Panc1 (cell line): ENCODE data around the gene CREBBP. TPM values are rescaled to one million over a fixed set of nuclear protein-coding genes. Genes with fewer than 3 reads are reported as not detected.

Source experiments
- ATAC-seq: fragments of 200-7000 bp; cut with Tn5 transposase; 2 replicates; pipeline ENCODE4 v1.9.1; 2020; ENCODE audit warnings: mild to moderate bottlenecking, moderate library complexity
- BruUV-seq: library from RNA; stranded (reverse); fragments of 400-500 nt; replicated peaks from 2 replicates; lab custom pipeline; 2021; lab: Mats Ljungman, UMichigan
- CTCF ChIA-PET: fragments of 300-600 bp; sonication (Branson Sonifier 250); formaldehyde crosslinking; loops from one replicate; lab custom pipeline; 2022; ENCODE audit warnings: antibody characterized with exemption; lab: Charles Lee
- POLR2A ChIA-PET: fragments of 300-600 bp; sonication (Branson Sonifier 250); formaldehyde crosslinking; loops from one replicate; lab custom pipeline; 2022; ENCODE audit warnings: antibody characterized with exemption; lab: Charles Lee
- DNase-seq: peaks from one replicate; pipeline ENCODE4 v3.0.0-alpha.2; 2010; ENCODE audit warnings: low read depth, low spot score
- H3K27ac ChIP-seq: 2 replicates; pipeline ENCODE4 v1.5.1; 2011; ENCODE audit warnings: mild to moderate bottlenecking, low read length, inconsistent platforms
- H3K27me3 ChIP-seq: fragments of 200-500 bp; sonication (Bioruptor generic); 2 replicates; pipeline ENCODE4 v1.6.0; 2014; ENCODE audit warnings: low read length, inconsistent platforms; ENCODE audit not compliant: control insufficient read depth, insufficient read depth
- H3K36me3 ChIP-seq: fragments of 200-500 bp; sonication (Bioruptor generic); 2 replicates; pipeline ENCODE4 v1.5.1; 2014; ENCODE audit warnings: inconsistent platforms, mild to moderate bottlenecking, low read length, moderate library complexity; ENCODE audit not compliant: control insufficient read depth, insufficient read depth
- H3K4me1 ChIP-seq: 2 replicates; pipeline ENCODE4 v1.5.1; 2011; ENCODE audit warnings: inconsistent platforms, mild to moderate bottlenecking, low read length, moderate library complexity; ENCODE audit not compliant: control insufficient read depth, insufficient read depth
- H3K4me3 ChIP-seq, 2 experiments: 2 replicates each; pipeline ENCODE4 v1.5.1; 2011 to 2012; ENCODE audit warnings: low read depth in 2 of 2, low read length in 2 of 2, mild to moderate bottlenecking in 2 of 2, inconsistent platforms in 1 of 2, moderate library complexity in 1 of 2
- H3K9me3 ChIP-seq: fragments of 200-500 bp; sonication (Bioruptor generic); 2 replicates; pipeline ENCODE4 v1.5.1; 2014; ENCODE audit warnings: low read depth, mild to moderate bottlenecking, inconsistent platforms, low read length, moderate library complexity; ENCODE audit not compliant: control insufficient read depth, insufficient read depth
- POLR2AphosphoS5 ChIP-seq: IDR thresholded peaks from 2 replicates; pipeline ENCODE4 v1.6.1; 2012; ENCODE audit warnings: mild to moderate bottlenecking, low read depth, low read length, moderate library complexity
- SIN3A ChIP-seq: IDR thresholded peaks from 2 replicates; pipeline ENCODE4 v1.6.1; 2012; ENCODE audit warnings: low read depth, mild to moderate bottlenecking, low read length, moderate library complexity, borderline replicate concordance; ENCODE audit not compliant: insufficient read depth
- TCF7L2 ChIP-seq: IDR thresholded peaks from 2 replicates; pipeline ENCODE4 v1.6.1; 2011; ENCODE audit warnings: mild to moderate bottlenecking, low read depth, low read length, inconsistent platforms
- in situ Hi-C: cut with HindIII; loops from 2 replicates; pipeline ENCODE4 v1.10.0; 2016; ENCODE audit warnings: low sequenced_read_pairs, low pct_unique_long_range_greater_than_20kb
- intact Hi-C: fragments of 100-400 bp; cut with micrococcal nuclease; formaldehyde crosslinking; loops from one replicate; pipeline ENCODE4 v1.10.0; 2022; ENCODE audit not compliant: unreplicated experiment
- total RNA-seq: library from RNA; stranded (reverse); gene quantifications from one replicate; pipeline ENCODE4 v1.2.1, GENCODE V29; 2021; ENCODE audit not compliant: unreplicated experiment
- TF ChIP-seq, protein P1 (sequence below), 2 experiments: IDR thresholded peaks; 2 replicates each; pipeline ENCODE4 v1.6.1; 2011 to 2012; ENCODE audit warnings: low read depth in 2 of 2, control low read depth in 1 of 2, low read length in 1 of 2, mild to moderate bottlenecking in 1 of 2, moderate library complexity in 1 of 2; ENCODE audit not compliant: insufficient read depth in 1 of 2
- TF ChIP-seq, protein P2 (sequence below): fragments of 450-650 bp; IDR thresholded peaks from 2 replicates; pipeline ENCODE4 v1.5.1; 2017; ENCODE audit warnings: mild to moderate bottlenecking

The CREBBP gene
- total RNA-seq, 1 experiment from 2014 or later, result 60.2 TPM

GRCh38 chr16:3816326-3816725, 64.2 kb downstream of the CREBBP start:
- in situ Hi-C loops (loop anchor here (10.0 kb wide), 1 partner anchor 58 kb away; no protein-coding TSS in a partner anchor), intact Hi-C loops (no loop called here)
- ATAC-seq (no peak), DNase-seq (no peak)
- H3K4me1 ChIP-seq, result peaks cover 18% of the 10 kb centered on the region
- no peak overlapping the region for H3K4me3 ChIP-seq
- TF ChIP-seq TCF7L2 (no peak), POLR2AphosphoS5 (no peak), SIN3A (no peak)
- TF ChIP-seq, protein P1, sequence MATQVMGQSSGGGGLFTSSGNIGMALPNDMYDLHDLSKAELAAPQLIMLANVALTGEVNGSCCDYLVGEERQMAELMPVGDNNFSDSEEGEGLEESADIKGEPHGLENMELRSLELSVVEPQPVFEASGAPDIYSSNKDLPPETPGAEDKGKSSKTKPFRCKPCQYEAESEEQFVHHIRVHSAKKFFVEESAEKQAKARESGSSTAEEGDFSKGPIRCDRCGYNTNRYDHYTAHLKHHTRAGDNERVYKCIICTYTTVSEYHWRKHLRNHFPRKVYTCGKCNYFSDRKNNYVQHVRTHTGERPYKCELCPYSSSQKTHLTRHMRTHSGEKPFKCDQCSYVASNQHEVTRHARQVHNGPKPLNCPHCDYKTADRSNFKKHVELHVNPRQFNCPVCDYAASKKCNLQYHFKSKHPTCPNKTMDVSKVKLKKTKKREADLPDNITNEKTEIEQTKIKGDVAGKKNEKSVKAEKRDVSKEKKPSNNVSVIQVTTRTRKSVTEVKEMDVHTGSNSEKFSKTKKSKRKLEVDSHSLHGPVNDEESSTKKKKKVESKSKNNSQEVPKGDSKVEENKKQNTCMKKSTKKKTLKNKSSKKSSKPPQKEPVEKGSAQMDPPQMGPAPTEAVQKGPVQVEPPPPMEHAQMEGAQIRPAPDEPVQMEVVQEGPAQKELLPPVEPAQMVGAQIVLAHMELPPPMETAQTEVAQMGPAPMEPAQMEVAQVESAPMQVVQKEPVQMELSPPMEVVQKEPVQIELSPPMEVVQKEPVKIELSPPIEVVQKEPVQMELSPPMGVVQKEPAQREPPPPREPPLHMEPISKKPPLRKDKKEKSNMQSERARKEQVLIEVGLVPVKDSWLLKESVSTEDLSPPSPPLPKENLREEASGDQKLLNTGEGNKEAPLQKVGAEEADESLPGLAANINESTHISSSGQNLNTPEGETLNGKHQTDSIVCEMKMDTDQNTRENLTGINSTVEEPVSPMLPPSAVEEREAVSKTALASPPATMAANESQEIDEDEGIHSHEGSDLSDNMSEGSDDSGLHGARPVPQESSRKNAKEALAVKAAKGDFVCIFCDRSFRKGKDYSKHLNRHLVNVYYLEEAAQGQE (IDR thresholded peaks at IDR 0.05; ENCODE audit: insufficient read depth in 1 of 2, low read depth in 2 of 2, low read length in 1 of 2), result no peak
- TF ChIP-seq, protein P2, sequence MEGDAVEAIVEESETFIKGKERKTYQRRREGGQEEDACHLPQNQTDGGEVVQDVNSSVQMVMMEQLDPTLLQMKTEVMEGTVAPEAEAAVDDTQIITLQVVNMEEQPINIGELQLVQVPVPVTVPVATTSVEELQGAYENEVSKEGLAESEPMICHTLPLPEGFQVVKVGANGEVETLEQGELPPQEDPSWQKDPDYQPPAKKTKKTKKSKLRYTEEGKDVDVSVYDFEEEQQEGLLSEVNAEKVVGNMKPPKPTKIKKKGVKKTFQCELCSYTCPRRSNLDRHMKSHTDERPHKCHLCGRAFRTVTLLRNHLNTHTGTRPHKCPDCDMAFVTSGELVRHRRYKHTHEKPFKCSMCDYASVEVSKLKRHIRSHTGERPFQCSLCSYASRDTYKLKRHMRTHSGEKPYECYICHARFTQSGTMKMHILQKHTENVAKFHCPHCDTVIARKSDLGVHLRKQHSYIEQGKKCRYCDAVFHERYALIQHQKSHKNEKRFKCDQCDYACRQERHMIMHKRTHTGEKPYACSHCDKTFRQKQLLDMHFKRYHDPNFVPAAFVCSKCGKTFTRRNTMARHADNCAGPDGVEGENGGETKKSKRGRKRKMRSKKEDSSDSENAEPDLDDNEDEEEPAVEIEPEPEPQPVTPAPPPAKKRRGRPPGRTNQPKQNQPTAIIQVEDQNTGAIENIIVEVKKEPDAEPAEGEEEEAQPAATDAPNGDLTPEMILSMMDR, result no peak
- no peaks in the 10 kb centered on the region for H3K36me3 ChIP-seq
- H3K27me3 ChIP-seq, result no peaks in the 10 kb centered on the region
- no peaks in the 10 kb centered on the region for H3K9me3 ChIP-seq
- no TSS peak for BruUV-seq
- H3K27ac ChIP-seq, result no peak overlapping the region
- CTCF ChIA-PET, result interaction anchor here (0.5 kb wide), 1 partner anchor 91 kb away, joined by 3 read pairs; no protein-coding TSS in a partner anchor
- POLR2A ChIA-PET, result interaction anchor here (0.6 kb wide), 2 partner anchors 37 to 45 kb away, joined by 3 read pairs; no protein-coding TSS in a partner anchor

DNA sequence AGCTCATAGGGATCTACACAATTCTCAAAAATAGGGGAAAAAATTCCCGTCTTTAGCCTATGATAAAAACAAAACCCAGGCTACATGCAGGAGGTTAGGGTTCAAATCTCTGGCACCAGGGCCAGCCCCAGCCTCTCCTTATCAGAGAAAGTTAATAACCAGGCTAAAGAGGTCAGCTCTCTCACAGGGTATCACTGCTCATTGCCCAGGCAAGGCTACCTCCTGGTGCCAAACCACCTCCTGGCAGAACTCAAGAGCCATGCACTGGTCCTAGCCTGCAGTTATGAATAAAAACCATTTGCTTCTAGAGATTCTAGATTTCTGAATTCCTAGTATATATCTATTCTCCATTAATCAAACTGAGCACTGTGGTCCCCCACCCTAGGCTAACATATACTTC, 65.8 kb downstream of the CREBBP start:
- DNase-seq (no peak), ATAC-seq (no peak)
- no peak for TF ChIP-seq SIN3A
- no peak for TF ChIP-seq POLR2AphosphoS5
- Histone ChIP-seq H3K9me3 (no peaks in the 10 kb centered on the region), H3K36me3 (no peaks in the 10 kb centered on the region), H3K4me1 (peaks cover 2% of the 10 kb centered on the region), H3K27me3 (no peaks in the 10 kb centered on the region), H3K4me3 (no peak overlapping the region), H3K27ac (no peak overlapping the region)
- CTCF ChIA-PET, result no interaction called here
- BruUV-seq, result no TSS peak
- POLR2A ChIA-PET, result no interaction called here
- in situ Hi-C loops (loop anchor here (10.0 kb wide), 1 partner anchor 60 kb away; no protein-coding TSS in a partner anchor), intact Hi-C loops (no loop called here)

GRCh38 chr16:3812469-3813172, 67.9 kb downstream of the CREBBP start:
- in situ Hi-C loops, result loop anchor here (10.0 kb wide), 1 partner anchor 62 kb away; no protein-coding TSS in a partner anchor
- no peak for DNase-seq
- ChIA-PET CTCF (no interaction called here), POLR2A (no interaction called here)
- Histone ChIP-seq H3K36me3 (no peaks in the 10 kb centered on the region), H3K27ac (no peak overlapping the region), H3K27me3 (no peaks in the 10 kb centered on the region), H3K9me3 (no peaks in the 10 kb centered on the region), H3K4me1 (no peaks in the 10 kb centered on the region), H3K4me3 (no peak overlapping the region)
- TF ChIP-seq TCF7L2 (no peak), POLR2AphosphoS5 (no peak), SIN3A (no peak)
- TF ChIP-seq, protein P2, result no peak
- TF ChIP-seq, protein P1 (IDR thresholded peaks at IDR 0.05; ENCODE audit: insufficient read depth in 1 of 2, low read depth in 2 of 2, low read length in 1 of 2), result no peak
- ATAC-seq, result no peak
- no TSS peak for BruUV-seq
- intact Hi-C loops, result no loop called here
